Mesothelial cell of epicardium (in vitro differentiated cells): ENCODE measurements around the gene IL1RAPL2. TPM values are rescaled to one million over a fixed set of nuclear protein-coding genes. Genes with fewer than 3 reads are reported as not detected.

Experiments
- DNase-seq, 2 experiments: peaks; one replicate each; pipeline ENCODE4 v3.0.0; 2021; ENCODE audit warnings: low spot score in 2 of 2; ENCODE audit not compliant: unreplicated experiment in 2 of 2
- H3K27ac Mint-ChIP-seq: 2 replicates; pipeline ENCODE4 v1.8.0; 2021; ENCODE audit warnings: mixed read lengths
- H3K27me3 Mint-ChIP-seq: 2 replicates; pipeline ENCODE4 v1.8.0; 2021; ENCODE audit warnings: low read depth, mixed read lengths
- H3K36me3 Mint-ChIP-seq: 2 replicates; pipeline ENCODE4 v1.8.0; 2021; ENCODE audit warnings: mixed read lengths
- H3K4me1 Mint-ChIP-seq: 2 replicates; pipeline ENCODE4 v1.8.0; 2021; ENCODE audit warnings: mixed read lengths
- H3K4me3 Mint-ChIP-seq: 2 replicates; pipeline ENCODE4 v1.8.0; 2021; ENCODE audit warnings: mild to moderate bottlenecking, moderate library complexity, mixed read lengths
- H3K9me3 Mint-ChIP-seq: 2 replicates; pipeline ENCODE4 v1.8.0; 2021; ENCODE audit warnings: mixed read lengths
- total RNA-seq: library from RNA; stranded (reverse); gene quantifications from 3 replicates; pipeline ENCODE4 v1.2.1, GENCODE V29; 2021
- TF ChIP-seq, protein P1 (sequence below): fragments of 200-600 bp; sonication (generic); IDR thresholded peaks from one replicate; pipeline ENCODE4 v1.5.0; 2021; ENCODE audit warnings: antibody characterized with exemption; ENCODE audit not compliant: unreplicated experiment

The IL1RAPL2 gene
- total RNA-seq, 1 donor from 2014 or later = 0.92 TPM

GRCh38 chrX:104987063-104987462 lies 421.1 kb downstream of the IL1RAPL2 start:
- Mint-ChIP-seq H3K27ac (no peak overlapping the region), H3K36me3 (no peaks in the 10 kb centered on the region), H3K4me1 (peaks cover 7% of the 10 kb centered on the region), H3K4me3 (no peak overlapping the region), H3K9me3 (peaks cover 16% of the 10 kb centered on the region), H3K27me3 (no peaks in the 10 kb centered on the region)
- DNase-seq = no peak
- TF ChIP-seq, protein P1, sequence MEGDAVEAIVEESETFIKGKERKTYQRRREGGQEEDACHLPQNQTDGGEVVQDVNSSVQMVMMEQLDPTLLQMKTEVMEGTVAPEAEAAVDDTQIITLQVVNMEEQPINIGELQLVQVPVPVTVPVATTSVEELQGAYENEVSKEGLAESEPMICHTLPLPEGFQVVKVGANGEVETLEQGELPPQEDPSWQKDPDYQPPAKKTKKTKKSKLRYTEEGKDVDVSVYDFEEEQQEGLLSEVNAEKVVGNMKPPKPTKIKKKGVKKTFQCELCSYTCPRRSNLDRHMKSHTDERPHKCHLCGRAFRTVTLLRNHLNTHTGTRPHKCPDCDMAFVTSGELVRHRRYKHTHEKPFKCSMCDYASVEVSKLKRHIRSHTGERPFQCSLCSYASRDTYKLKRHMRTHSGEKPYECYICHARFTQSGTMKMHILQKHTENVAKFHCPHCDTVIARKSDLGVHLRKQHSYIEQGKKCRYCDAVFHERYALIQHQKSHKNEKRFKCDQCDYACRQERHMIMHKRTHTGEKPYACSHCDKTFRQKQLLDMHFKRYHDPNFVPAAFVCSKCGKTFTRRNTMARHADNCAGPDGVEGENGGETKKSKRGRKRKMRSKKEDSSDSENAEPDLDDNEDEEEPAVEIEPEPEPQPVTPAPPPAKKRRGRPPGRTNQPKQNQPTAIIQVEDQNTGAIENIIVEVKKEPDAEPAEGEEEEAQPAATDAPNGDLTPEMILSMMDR = no peak

DNA sequence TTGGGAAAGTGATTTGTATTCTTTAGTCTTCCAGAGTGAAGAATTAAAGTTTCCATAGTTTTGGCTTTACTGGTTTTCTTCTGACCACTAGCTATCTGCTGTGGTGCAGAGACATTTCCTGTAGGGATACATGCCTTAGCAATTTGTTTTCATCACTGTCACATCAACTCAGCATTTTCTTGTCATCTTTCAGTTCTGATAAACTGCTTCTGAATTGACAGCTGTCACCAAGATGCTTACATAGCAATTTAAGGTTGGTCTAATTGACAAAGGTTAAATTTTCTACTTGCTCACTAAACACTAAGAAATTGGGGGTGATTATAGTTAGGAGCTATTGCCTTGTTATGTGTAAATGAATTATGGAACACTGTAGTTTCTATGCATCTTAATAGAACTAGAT lies 422.0 kb downstream of the IL1RAPL2 start:
- H3K27ac Mint-ChIP-seq = no peak overlapping the region
- TF ChIP-seq, protein P1 = no peak
- no peak for DNase-seq
- no peak overlapping the region for H3K4me3 Mint-ChIP-seq
- H3K27me3 Mint-ChIP-seq = no peaks in the 10 kb centered on the region
- peaks cover 14% of the 10 kb centered on the region for H3K9me3 Mint-ChIP-seq
- H3K36me3 Mint-ChIP-seq = no peaks in the 10 kb centered on the region
- peaks cover 7% of the 10 kb centered on the region for H3K4me1 Mint-ChIP-seq

- no peaks in the 10 kb centered on the region for H3K36me3 Mint-ChIP-seq
- no peak for DNase-seq
- H3K27ac Mint-ChIP-seq = no peak overlapping the region
- no peaks in the 10 kb centered on the region for H3K27me3 Mint-ChIP-seq
- TF ChIP-seq, protein P1 = no peak
- no peaks in the 10 kb centered on the region for H3K4me1 Mint-ChIP-seq
- H3K4me3 Mint-ChIP-seq = no peak overlapping the region
- H3K9me3 Mint-ChIP-seq = peaks cover 22% of the 10 kb centered on the region
Observed at GRCh38 chrX:104995546-104995945, 429.5 kb downstream of the IL1RAPL2 start.

DNA sequence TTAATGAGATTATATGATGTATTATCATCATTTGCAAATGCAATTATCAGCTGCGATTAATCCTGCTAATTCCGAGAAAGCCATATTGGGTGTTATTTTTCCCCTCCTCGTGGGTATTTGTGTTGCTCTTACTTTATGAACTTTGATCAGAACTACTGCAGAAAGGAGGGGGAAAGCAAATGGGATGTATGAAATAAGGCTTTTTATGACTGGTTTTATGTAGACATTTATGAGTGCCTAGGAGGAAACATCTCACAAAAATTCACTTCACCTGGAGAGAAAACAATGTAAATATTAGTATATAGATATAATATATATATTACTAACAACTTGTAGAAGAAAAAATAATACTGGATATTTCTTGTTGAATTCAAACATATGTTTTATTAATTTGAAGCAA lies 440.1 kb downstream of the IL1RAPL2 start:
- H3K27ac Mint-ChIP-seq = no peak overlapping the region
- H3K36me3 Mint-ChIP-seq = no peaks in the 10 kb centered on the region
- H3K27me3 Mint-ChIP-seq = no peaks in the 10 kb centered on the region
- no peak overlapping the region for H3K4me3 Mint-ChIP-seq
- H3K4me1 Mint-ChIP-seq = no peaks in the 10 kb centered on the region
- H3K9me3 Mint-ChIP-seq = peaks cover 34% of the 10 kb centered on the region
- TF ChIP-seq, protein P1 = no peak
- DNase-seq = no peak

DNA sequence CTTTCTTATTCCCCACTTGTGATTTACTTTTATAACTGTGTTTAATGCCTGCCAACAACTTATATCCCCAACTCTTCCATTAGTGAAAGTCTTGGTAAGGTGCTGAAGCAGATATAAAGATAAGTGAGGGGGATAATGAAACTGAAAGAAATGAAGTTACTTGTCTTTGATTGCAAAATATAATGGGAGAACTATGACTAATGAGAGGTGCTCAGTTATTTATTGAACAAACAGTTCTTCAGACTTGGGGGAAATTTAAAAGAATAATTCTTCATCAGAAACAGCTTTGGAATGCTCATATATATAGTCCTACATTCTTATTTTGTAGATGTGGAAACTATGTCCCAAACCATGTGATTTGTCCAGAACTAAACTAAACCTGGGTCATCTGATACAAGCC lies 441.0 kb downstream of the IL1RAPL2 start:
- TF ChIP-seq, protein P1 = no peak
- Mint-ChIP-seq H3K9me3 (peaks cover 40% of the 10 kb centered on the region), H3K27ac (no peak overlapping the region)

DNA sequence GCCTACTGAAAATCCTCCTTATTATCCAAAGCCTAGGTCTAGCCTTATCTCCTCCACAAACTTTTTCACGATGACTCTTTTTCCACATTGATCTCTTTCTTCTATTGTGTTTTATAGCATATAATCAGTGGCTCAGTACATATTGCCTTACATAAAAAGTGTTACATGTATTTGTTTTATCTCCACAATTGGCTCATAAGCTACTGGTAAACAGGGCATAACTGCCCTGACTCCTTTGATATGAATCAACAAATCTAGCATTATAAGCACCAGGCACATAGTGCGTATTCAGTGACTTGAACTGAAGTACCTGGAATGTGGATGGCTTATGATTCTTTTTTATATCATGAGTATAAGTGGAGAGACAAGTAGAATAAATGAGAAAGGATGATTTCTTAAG lies 447.7 kb downstream of the IL1RAPL2 start:
- Mint-ChIP-seq H3K4me1 (peaks cover 3% of the 10 kb centered on the region), H3K4me3 (no peak overlapping the region), H3K27ac (no peak overlapping the region), H3K9me3 (peaks cover 48% of the 10 kb centered on the region), H3K27me3 (no peaks in the 10 kb centered on the region), H3K36me3 (no peaks in the 10 kb centered on the region)
- DNase-seq = no peak
- TF ChIP-seq, protein P1 = no peak

More for the DNA sequence above, 441.0 kb downstream of the IL1RAPL2 start:
- no peak for DNase-seq
- no peaks in the 10 kb centered on the region for H3K27me3 Mint-ChIP-seq
- H3K4me1 Mint-ChIP-seq = no peaks in the 10 kb centered on the region
- no peak overlapping the region for H3K4me3 Mint-ChIP-seq
- no peaks in the 10 kb centered on the region for H3K36me3 Mint-ChIP-seq
